Kidney epithelial cell (primary cell): ENCODE results near the gene DVL2. TPM values are rescaled to one million over a fixed set of nuclear protein-coding genes. Genes with fewer than 3 reads are reported as not detected.
A peak's percentile ranks its signal among the peaks of the same experiment; 100 is the strongest.

Experiments used
- DNase-seq: peaks from one replicate; pipeline ENCODE4 v3.0.0-alpha.2; 2010; ENCODE audit warnings: low read depth
- H3K27me3 ChIP-seq: 2 replicates; pipeline ENCODE4 v1.6.0; 2011; ENCODE audit warnings: low read length; ENCODE audit not compliant: control insufficient read depth, insufficient read depth
- H3K36me3 ChIP-seq: 2 replicates; pipeline ENCODE4 v1.5.1; 2011; ENCODE audit warnings: low read length; ENCODE audit not compliant: control insufficient read depth, insufficient read depth
- H3K4me3 ChIP-seq: 2 replicates; pipeline ENCODE4 v1.5.1; 2011; ENCODE audit warnings: low read depth, mild to moderate bottlenecking, control low read depth, low read length
- CTCF ChIP-seq: IDR thresholded peaks from 2 replicates; pipeline ENCODE4 v1.5.1; 2011; ENCODE audit warnings: mild to moderate bottlenecking, moderate library complexity, low read length, control low read depth, inconsistent platforms; ENCODE audit not compliant: insufficient read depth, poor library complexity, severe bottlenecking
- total RNA-seq: library from RNA; depleted of rRNA; stranded (reverse); fragments of >200 nt; gene quantifications from 2 replicates; pipeline ENCODE4 v1.2.3, GENCODE V29; 2015

Gene DVL2
- total RNA-seq, 1 donor from 2014 or later, result 57.1 TPM

GRCh38 chr17:7252176-7253043, 18.1 kb upstream of the DVL2 start, which contains the start of gene ELP5:
Gene ELP5, plus strand, starts transcription at chr17:7252215. Its CDS starts 336 bp downstream, at chr17:7252551.
- TF ChIP-seq CTCF, result peak; percentile 9
- DNase-seq, result peak; percentile 74
- Histone ChIP-seq H3K36me3 (peaks cover 3% of the 10 kb centered on the region), H3K4me3 (peak within 1 kb of the TSS; percentile 81), H3K27me3 (no peaks in the 10 kb centered on the region)

- peak; percentile 99 for DNase-seq
- no peak for TF ChIP-seq CTCF
- Histone ChIP-seq H3K4me3 (peak within 1 kb of the TSS; percentile 81), H3K36me3 (peaks cover 3% of the 10 kb centered on the region), H3K27me3 (no peaks in the 10 kb centered on the region)
Measured at GRCh38 chr17:7251661-7252175, 17.4 kb upstream of the DVL2 start, which contains the start of gene CTDNEP1. Gene CTDNEP1, minus strand, starts transcription at chr17:7251734. Its CDS starts 438 bp downstream, at chr17:7251296.

GRCh38 chr17:7250695-7251627, 16.6 kb upstream of the DVL2 start:
- no peak for TF ChIP-seq CTCF
- no peaks in the 10 kb centered on the region for H3K27me3 ChIP-seq
- no peak for DNase-seq
- H3K4me3 ChIP-seq, result peak overlapping the region; percentile 81
- H3K36me3 ChIP-seq, result peaks cover 3% of the 10 kb centered on the region

GRCh38 chr17:7249830-7250229, 15.5 kb upstream of the DVL2 start:
- H3K27me3 ChIP-seq, result no peaks in the 10 kb centered on the region
- TF ChIP-seq CTCF, result no peak
- no peak for DNase-seq
- H3K4me3 ChIP-seq, result peak overlapping the region; percentile 81
- H3K36me3 ChIP-seq, result peaks cover 3% of the 10 kb centered on the region

- Histone ChIP-seq H3K27me3 (no peaks in the 10 kb centered on the region), H3K36me3 (peaks cover 1% of the 10 kb centered on the region), H3K4me3 (no peak overlapping the region)
- DNase-seq, result no peak
- TF ChIP-seq CTCF, result no peak
Measured at GRCh38 chr17:7249214-7249613, 14.9 kb upstream of the DVL2 start.
